Neural crest cell (in vitro differentiated cells): ENCODE data around the gene ERVH48-1. TPM values are rescaled to one million over a fixed set of nuclear protein-coding genes. Genes with fewer than 3 reads are reported as not detected.

Experiments used
- DNase-seq: peaks from one replicate; pipeline ENCODE4 v3.0.0; 2021; ENCODE audit warnings: low read depth, mixed read lengths, low spot score
- H3K27ac Mint-ChIP-seq: one replicate; pipeline ENCODE4 v1.8.0; 2021; ENCODE audit warnings: mild to moderate bottlenecking, mixed read lengths; ENCODE audit not compliant: unreplicated experiment
- H3K27me3 Mint-ChIP-seq: 2 replicates; pipeline ENCODE4 v1.8.0; 2021; ENCODE audit warnings: low read depth, mild to moderate bottlenecking, mixed read lengths
- H3K36me3 Mint-ChIP-seq: 2 replicates; pipeline ENCODE4 v1.8.0; 2021; ENCODE audit warnings: low read depth, mild to moderate bottlenecking, mixed read lengths
- H3K4me1 Mint-ChIP-seq: 2 replicates; pipeline ENCODE4 v1.8.0; 2021; ENCODE audit warnings: mixed read lengths
- H3K4me3 Mint-ChIP-seq: one replicate; pipeline ENCODE4 v1.8.0; 2021; ENCODE audit warnings: mild to moderate bottlenecking, mixed read lengths
- H3K9me3 Mint-ChIP-seq: 2 replicates; pipeline ENCODE4 v1.8.0; 2021; ENCODE audit warnings: mixed read lengths
- long read RNA-seq: library from polyadenylated mRNA; unstranded; transcript quantifications from one replicate; pipeline ENCODE4 v2.0.0, GENCODE V29; 2020
- total RNA-seq: library from RNA; stranded (reverse); gene quantifications from 2 replicates; pipeline ENCODE4 v1.2.1, GENCODE V29; 2021
- TF ChIP-seq, protein P1 (sequence below): fragments of 200-600 bp; sonication (generic); conservative IDR thresholded peaks from 2 replicates; pipeline ENCODE4 v1.5.0; 2021; ENCODE audit warnings: antibody characterized with exemption, mild to moderate bottlenecking

ERVH48-1 gene
- total RNA-seq = not detected in 2 replicates
- long read RNA-seq = 0 reads

DNA sequence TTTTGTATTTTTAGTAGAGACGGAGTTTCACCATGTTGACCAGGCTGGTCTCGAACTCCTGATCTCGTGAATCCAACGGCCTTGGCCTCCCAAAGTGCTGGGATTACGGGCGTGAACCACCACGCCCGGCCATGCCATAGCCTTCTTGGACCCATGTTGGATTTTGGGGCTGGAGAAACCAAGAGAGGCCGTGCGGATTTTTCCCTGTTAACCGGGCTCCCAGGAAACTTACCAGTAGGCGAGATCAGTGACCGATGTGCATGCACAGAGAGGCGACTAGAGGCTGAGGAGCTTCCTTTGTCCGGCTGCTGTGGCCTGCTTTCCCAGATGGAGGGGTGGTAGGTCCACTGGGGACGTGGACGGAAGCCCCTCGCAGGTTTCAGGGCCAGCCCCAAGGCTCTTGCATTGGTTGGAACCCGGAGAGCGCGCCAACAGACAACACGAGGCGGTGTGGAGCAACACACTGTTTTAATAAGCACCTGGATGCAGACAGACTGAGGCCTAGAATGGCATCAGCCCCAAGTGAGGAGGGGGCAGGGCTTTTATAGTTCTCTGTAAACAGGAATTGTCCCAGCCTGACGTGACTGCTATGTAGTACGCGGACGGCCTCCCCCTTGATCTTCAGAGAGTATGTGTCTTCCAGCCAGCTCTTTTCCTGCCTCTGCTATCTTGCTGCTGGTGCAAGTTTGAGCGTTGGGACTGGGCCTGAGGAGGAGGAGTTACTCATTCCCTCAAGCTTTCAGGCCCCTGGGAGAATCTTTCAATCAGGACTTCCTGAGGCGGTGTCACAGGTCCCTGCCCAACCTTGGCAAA, at the start of gene ERVH48-1:
ERVH48-1 (minus strand) TSS at position 517 of the 813 bp plus-strand sequence. CDS start 6,624 bp downstream, outside the sequence.
- no peak for DNase-seq
- Mint-ChIP-seq H3K4me1 (peaks cover 21% of the 10 kb centered on the region), H3K4me3 (no peak within 1 kb of the TSS), H3K36me3 (peaks cover 2% of the 10 kb centered on the region), H3K9me3 (peaks cover 4% of the 10 kb centered on the region), H3K27me3 (no peaks in the 10 kb centered on the region), H3K27ac (no peak within 1 kb of the TSS)
- TF ChIP-seq, protein P1, sequence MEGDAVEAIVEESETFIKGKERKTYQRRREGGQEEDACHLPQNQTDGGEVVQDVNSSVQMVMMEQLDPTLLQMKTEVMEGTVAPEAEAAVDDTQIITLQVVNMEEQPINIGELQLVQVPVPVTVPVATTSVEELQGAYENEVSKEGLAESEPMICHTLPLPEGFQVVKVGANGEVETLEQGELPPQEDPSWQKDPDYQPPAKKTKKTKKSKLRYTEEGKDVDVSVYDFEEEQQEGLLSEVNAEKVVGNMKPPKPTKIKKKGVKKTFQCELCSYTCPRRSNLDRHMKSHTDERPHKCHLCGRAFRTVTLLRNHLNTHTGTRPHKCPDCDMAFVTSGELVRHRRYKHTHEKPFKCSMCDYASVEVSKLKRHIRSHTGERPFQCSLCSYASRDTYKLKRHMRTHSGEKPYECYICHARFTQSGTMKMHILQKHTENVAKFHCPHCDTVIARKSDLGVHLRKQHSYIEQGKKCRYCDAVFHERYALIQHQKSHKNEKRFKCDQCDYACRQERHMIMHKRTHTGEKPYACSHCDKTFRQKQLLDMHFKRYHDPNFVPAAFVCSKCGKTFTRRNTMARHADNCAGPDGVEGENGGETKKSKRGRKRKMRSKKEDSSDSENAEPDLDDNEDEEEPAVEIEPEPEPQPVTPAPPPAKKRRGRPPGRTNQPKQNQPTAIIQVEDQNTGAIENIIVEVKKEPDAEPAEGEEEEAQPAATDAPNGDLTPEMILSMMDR = no peak

DNA sequence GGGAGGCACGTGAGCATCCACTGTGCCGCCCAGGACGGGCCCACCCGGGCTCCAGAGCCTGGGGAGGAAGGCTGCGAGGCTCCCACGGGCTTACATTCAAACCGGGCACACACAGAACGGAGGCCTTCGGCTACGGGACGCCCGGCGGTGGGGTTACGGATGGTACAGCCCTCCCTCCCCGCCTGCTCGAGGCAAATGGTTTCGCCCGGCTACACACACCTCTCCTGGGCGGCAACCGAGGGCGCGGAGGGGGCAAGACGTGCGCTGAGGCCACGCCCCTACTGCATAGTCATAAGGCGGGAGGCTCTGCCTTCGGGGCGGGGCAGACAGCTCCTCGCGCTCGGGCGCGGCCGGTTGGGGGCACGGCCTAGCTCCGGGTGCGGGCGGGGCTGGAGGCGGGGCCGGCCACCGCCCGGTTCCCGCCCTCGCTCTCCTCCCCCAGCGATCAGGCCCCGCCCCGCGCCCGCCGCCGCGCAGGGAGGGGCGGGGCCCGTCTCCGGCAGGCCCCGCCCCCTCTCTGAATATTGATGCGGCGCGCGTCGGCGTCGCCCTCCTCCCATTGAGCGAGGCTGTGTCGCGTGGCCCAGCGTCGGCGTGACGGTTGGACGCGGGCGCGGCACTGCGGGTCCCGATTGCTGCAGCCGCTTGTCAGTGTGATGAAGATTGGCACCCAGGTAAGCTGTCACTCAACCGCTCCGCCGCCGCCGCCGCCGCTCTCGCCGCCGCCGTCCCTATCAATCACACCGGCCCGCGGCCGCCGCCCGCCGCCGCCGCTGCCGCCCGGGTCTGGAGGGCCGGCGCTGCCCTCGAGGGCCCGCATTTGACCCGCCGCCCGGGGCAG, 48.8 kb upstream of the ERVH48-1 start, which contains the start of gene PKNOX1:
PKNOX1 (plus strand) TSS at position 572 of the 841 bp plus-strand sequence. CDS start 29,820 bp downstream, outside the sequence.
- Mint-ChIP-seq H3K9me3 (peaks cover 2% of the 10 kb centered on the region), H3K27me3 (no peaks in the 10 kb centered on the region)
- TF ChIP-seq, protein P1 = peak; percentile 19

DNA sequence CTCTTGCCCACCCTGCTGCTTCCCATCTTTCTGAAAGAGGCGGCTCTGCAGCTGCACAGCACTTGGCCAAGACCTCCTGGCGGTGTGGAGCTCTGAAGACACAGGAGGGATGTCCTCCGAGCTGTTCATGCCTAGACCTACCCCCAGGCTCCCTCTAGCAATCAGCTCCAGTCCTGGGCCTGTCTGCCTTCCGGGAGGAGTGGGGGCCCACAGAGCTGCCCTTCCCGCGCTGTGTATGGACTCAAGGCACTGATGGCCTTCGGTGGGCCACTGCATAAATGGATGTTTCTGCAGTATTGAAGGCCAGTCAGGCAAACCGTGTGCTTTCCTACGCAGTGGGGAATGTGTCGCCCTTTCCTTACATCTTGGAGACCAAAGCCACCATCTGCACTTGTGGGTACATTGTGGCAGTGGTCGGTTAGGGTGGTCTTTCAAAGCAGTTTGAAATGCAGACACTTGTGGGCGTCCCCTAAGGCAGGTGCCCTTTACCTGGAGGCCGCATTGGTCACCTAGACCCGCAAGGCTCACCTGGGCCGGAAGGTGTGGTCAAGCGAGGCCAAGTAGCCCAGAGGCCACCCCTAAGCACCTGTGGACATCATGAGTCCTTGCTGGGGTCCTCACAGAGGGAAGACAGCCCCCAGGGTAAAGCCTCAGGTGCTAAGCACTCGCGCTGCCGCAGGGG, 48.0 kb upstream of the ERVH48-1 start:
- H3K36me3 Mint-ChIP-seq = peaks cover 18% of the 10 kb centered on the region
- H3K4me3 Mint-ChIP-seq = peak overlapping the region; percentile 85
- TF ChIP-seq, protein P1 = no peak
- H3K27me3 Mint-ChIP-seq = no peaks in the 10 kb centered on the region
- peaks cover 18% of the 10 kb centered on the region for H3K4me1 Mint-ChIP-seq
- peaks cover 2% of the 10 kb centered on the region for H3K9me3 Mint-ChIP-seq
- no peak overlapping the region for H3K27ac Mint-ChIP-seq
- no peak for DNase-seq

More for the DNA sequence above, 48.8 kb upstream of the ERVH48-1 start, which contains the start of gene PKNOX1:
- Mint-ChIP-seq H3K27ac (peak within 1 kb of the TSS; percentile 96), H3K4me1 (peaks cover 21% of the 10 kb centered on the region), H3K4me3 (peak within 1 kb of the TSS; percentile 95), H3K36me3 (peaks cover 20% of the 10 kb centered on the region)
- DNase-seq = peak; percentile 98

DNA sequence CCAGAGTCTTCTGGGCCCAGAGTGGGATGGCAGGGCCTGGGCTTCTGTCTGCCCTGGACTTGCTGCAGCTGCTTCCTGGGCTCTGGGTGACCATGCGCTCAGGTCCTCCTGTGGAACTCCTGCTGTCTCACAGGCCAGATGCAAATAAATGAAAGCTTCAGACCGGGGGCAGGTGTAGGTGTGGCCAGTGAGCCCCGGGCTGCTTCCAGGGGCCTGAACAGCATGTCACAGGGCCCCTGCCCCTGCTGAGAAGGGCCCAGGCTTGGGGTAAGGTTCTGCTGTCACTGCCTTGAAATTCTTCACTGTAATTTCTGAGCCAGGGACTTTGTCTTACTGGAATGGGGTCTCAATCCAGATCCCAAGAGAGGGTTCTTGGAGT, 46.5 kb upstream of the ERVH48-1 start:
- Mint-ChIP-seq H3K27me3 (no peaks in the 10 kb centered on the region), H3K9me3 (no peaks in the 10 kb centered on the region), H3K36me3 (peaks cover 7% of the 10 kb centered on the region), H3K4me3 (peak overlapping the region; percentile 38), H3K27ac (peak overlapping the region; percentile 62), H3K4me1 (peaks cover 13% of the 10 kb centered on the region)
- TF ChIP-seq, protein P1 = no peak
- no peak for DNase-seq
